H1 (cell line): ENCODE results near the gene ADAMTS17. TPM values are rescaled to one million over a fixed set of nuclear protein-coding genes. Genes with fewer than 3 reads are reported as not detected.

Source experiments
- CTCF ChIA-PET: fragments of 300-600 bp; sonication (Branson Sonifier 250); formaldehyde crosslinking; loops from one replicate; lab custom pipeline; 2021; ENCODE audit not compliant: partially characterized antibody; lab: Charles Lee
- POLR2A ChIA-PET: fragments of 300-600 bp; sonication (Branson Sonifier 250); formaldehyde crosslinking; loops from one replicate; lab custom pipeline; 2021; ENCODE audit warnings: inconsistent platforms; ENCODE audit not compliant: partially characterized antibody; lab: Charles Lee
- DNase-seq, 2 experiments: peaks; one replicate each; pipeline versions ENCODE4 v3.0.0 to v3.0.0-alpha.2; 2010 to 2022; ENCODE audit warnings: low spot score in 2 of 2, low read depth in 1 of 2, mixed read lengths in 1 of 2
- FAIRE-seq: peaks from 2 replicates; lab custom pipeline; 2011; peaks lifted over from hg19 to GRCh38; lab: Jason Lieb, UNC
- H2AFZ ChIP-seq: 2 replicates; pipeline ENCODE4 v1.8.1; 2012; ENCODE audit warnings: low read length, inconsistent platforms
- H2AK5ac ChIP-seq: 2 replicates; pipeline ENCODE4 v1.6.1; 2013; ENCODE audit warnings: low read depth, low read length
- H2BK120ac ChIP-seq: replicated peaks from 2 replicates; pipeline ENCODE3; 2013; ENCODE audit warnings: low read depth, low read length, inconsistent platforms
- H2BK12ac ChIP-seq: 2 replicates; pipeline ENCODE4 v1.6.1; 2013; ENCODE audit warnings: low read depth, low read length
- H2BK15ac ChIP-seq: 2 replicates; pipeline ENCODE4 v1.6.1; 2013; ENCODE audit warnings: low read length
- H2BK20ac ChIP-seq: 2 replicates; pipeline ENCODE4 v1.6.1; 2013; ENCODE audit warnings: low read length
- H2BK5ac ChIP-seq: 2 replicates; pipeline ENCODE4 v1.6.1; 2013; ENCODE audit warnings: low read depth, low read length
- H3K14ac ChIP-seq: 2 replicates; pipeline ENCODE4 v1.6.1; 2013; ENCODE audit warnings: inconsistent platforms; ENCODE audit not compliant: insufficient read length
- H3K18ac ChIP-seq: 2 replicates; pipeline ENCODE4 v1.6.1; 2013; ENCODE audit warnings: low read length; ENCODE audit errors: extremely low read depth
- H3K23ac ChIP-seq: 2 replicates; pipeline ENCODE4 v1.6.1; 2013; ENCODE audit warnings: inconsistent platforms; ENCODE audit not compliant: insufficient read length
- H3K23me2 ChIP-seq: 2 replicates; pipeline ENCODE4 v1.6.1; 2013; ENCODE audit warnings: low read depth, low read length
- H3K27ac ChIP-seq: 2 replicates; pipeline ENCODE4 v1.6.1; 2011; ENCODE audit warnings: low read depth, low read length, inconsistent platforms
- H3K27me3 ChIP-seq, 4 experiments: replicated peaks in 1 of 4; 1 replicate in 1 of 4; 2 replicates in 3 of 4; pipeline versions ENCODE4 v1.6.1 to v1.8.1; 2011 to 2013; ENCODE audit warnings: low read length in 3 of 4, mild to moderate bottlenecking in 3 of 4, inconsistent platforms in 2 of 4, mixed read lengths in 2 of 4, moderate library complexity in 1 of 4; ENCODE audit not compliant: control insufficient read depth in 3 of 4, insufficient read depth in 3 of 4; ENCODE audit errors: extremely low read depth in 1 of 4
- H3K36me3 ChIP-seq, 4 experiments: 2 replicates each; pipeline versions ENCODE4 v1.6.1 to v1.8.1; 2011 to 2013; ENCODE audit warnings: mild to moderate bottlenecking in 4 of 4, low read length in 3 of 4, moderate library complexity in 2 of 4, control low read depth in 1 of 4, inconsistent platforms in 1 of 4; ENCODE audit not compliant: insufficient read depth in 4 of 4, control insufficient read depth in 2 of 4
- H3K4ac ChIP-seq: replicated peaks from 2 replicates; pipeline ENCODE3; 2013; ENCODE audit warnings: low read length, low read depth, mixed read lengths, inconsistent platforms; ENCODE audit not compliant: insufficient read length
- H3K4me1 ChIP-seq, 4 experiments: replicated peaks in 1 of 4; 1 replicate in 1 of 4; 2 replicates in 3 of 4; pipeline versions ENCODE4 v1.6.1 to v1.8.1; 2011 to 2013; ENCODE audit warnings: low read length in 3 of 4, inconsistent platforms in 2 of 4, mixed read lengths in 1 of 4; ENCODE audit not compliant: insufficient read depth in 4 of 4, control insufficient read depth in 3 of 4
- H3K4me2 ChIP-seq, 2 experiments: 2 replicates each; pipeline versions ENCODE4 v1.6.1 to v1.8.1; 2011 to 2013; ENCODE audit warnings: low read depth in 2 of 2, low read length in 2 of 2, control low read depth in 1 of 2, inconsistent platforms in 1 of 2, mild to moderate bottlenecking in 1 of 2; ENCODE audit not compliant: insufficient read depth in 1 of 2
- H3K4me3 ChIP-seq, 4 experiments: fragments of 200-600, 300-600 bp in 1 of 4; sonication (generic), shearing (Covaris generic), sonication (Bioruptor Twin) in 1 of 4; 2 replicates each; pipeline versions ENCODE4 v1.5.1 to v1.8.1; 2011 to 2016; ENCODE audit warnings: low read length in 4 of 4, low read depth in 3 of 4, control low read depth in 2 of 4, inconsistent platforms in 2 of 4, mild to moderate bottlenecking in 2 of 4, mixed read lengths in 1 of 4, moderate library complexity in 1 of 4; ENCODE audit not compliant: insufficient read depth in 2 of 4; ENCODE audit errors: extremely low read depth in 1 of 4
- H3K56ac ChIP-seq: replicated peaks from 2 replicates; pipeline ENCODE3; 2013; ENCODE audit warnings: low read depth, mild to moderate bottlenecking, mixed read lengths, low read length, inconsistent platforms; ENCODE audit not compliant: insufficient read length
- H3K79me1 ChIP-seq: 2 replicates; pipeline ENCODE4 v1.6.1; 2013; ENCODE audit warnings: low read depth, low read length, control low read depth
- H3K79me2 ChIP-seq, 2 experiments: 2 replicates each; pipeline versions ENCODE4 v1.6.1 to v1.8.1; 2012 to 2013; ENCODE audit warnings: low read length in 2 of 2, mild to moderate bottlenecking in 2 of 2, inconsistent platforms in 1 of 2; ENCODE audit not compliant: insufficient read depth in 2 of 2, control insufficient read depth in 1 of 2
- H3K9ac ChIP-seq, 4 experiments: replicated peaks in 1 of 4; 1 replicate in 1 of 4; 2 replicates in 3 of 4; pipeline versions ENCODE4 v1.6.1 to v1.8.1; 2011 to 2013; ENCODE audit warnings: low read depth in 3 of 4, low read length in 3 of 4, control low read depth in 2 of 4, mild to moderate bottlenecking in 2 of 4, moderate library complexity in 2 of 4, inconsistent platforms in 1 of 4; ENCODE audit errors: extremely low read depth in 1 of 4
- H3K9me3 ChIP-seq, 2 experiments: 2 replicates each; pipeline versions ENCODE4 v1.6.1 to v1.8.1; 2012 to 2013; ENCODE audit warnings: mild to moderate bottlenecking in 2 of 2, moderate library complexity in 2 of 2, control low read depth in 1 of 2, inconsistent platforms in 1 of 2, low read depth in 1 of 2, low read length in 1 of 2, mixed read lengths in 1 of 2; ENCODE audit not compliant: insufficient read depth in 2 of 2
- H4K20me1 ChIP-seq, 2 experiments: replicated peaks in 1 of 2; 2 replicates each; pipeline versions ENCODE3 to v1.8.1; 2011 to 2013; ENCODE audit warnings: inconsistent platforms in 2 of 2, low read length in 2 of 2, mild to moderate bottlenecking in 1 of 2; ENCODE audit not compliant: insufficient read depth in 2 of 2, control insufficient read depth in 1 of 2
- H4K5ac ChIP-seq: 2 replicates; pipeline ENCODE4 v1.6.1; 2013; ENCODE audit warnings: low read length, low read depth, mixed read lengths, inconsistent platforms; ENCODE audit not compliant: insufficient read length
- H4K8ac ChIP-seq: 2 replicates; pipeline ENCODE4 v1.8.0; 2013; ENCODE audit warnings: mild to moderate bottlenecking, moderate library complexity, low read length, inconsistent platforms; ENCODE audit not compliant: insufficient read depth; ENCODE audit errors: extremely low read depth
- H4K91ac ChIP-seq: replicated peaks from 2 replicates; pipeline ENCODE3; 2013; ENCODE audit warnings: low read length, mixed read lengths, inconsistent platforms; ENCODE audit not compliant: insufficient read length
- BACH1 ChIP-seq: IDR thresholded peaks from 2 replicates; pipeline ENCODE4 v1.6.1; 2012; ENCODE audit warnings: low read length, improper control_type of control experiment
- HDAC2 ChIP-seq, 2 experiments: fragments of 300-600 bp in 1 of 2; sonication (generic) in 1 of 2; IDR thresholded peaks; 2 replicates each; pipeline ENCODE4 v1.6.1; 2011 to 2012; ENCODE audit warnings: low read depth in 2 of 2, low read length in 2 of 2, mild to moderate bottlenecking in 2 of 2, moderate library complexity in 2 of 2, borderline replicate concordance in 1 of 2, inconsistent platforms in 1 of 2
- KDM5A ChIP-seq: fragments of 200-600 bp; IDR thresholded peaks from 2 replicates; pipeline ENCODE4 v1.7.1; 2012; ENCODE audit warnings: mild to moderate bottlenecking, low read length, inconsistent platforms, mixed read lengths
- NANOG ChIP-seq: IDR thresholded peaks from 2 replicates; pipeline ENCODE4 v1.6.1; 2011; ENCODE audit warnings: low read length, low read depth, mild to moderate bottlenecking, inconsistent platforms; ENCODE audit not compliant: insufficient read depth, poor library complexity, severe bottlenecking
- WGBS, 2 experiments: shearing (Covaris generic) in 1 of 2; methylation state at CpG; one replicate each; pipeline versions ENCODE4 v1.1.6 to v1.1.7; 2013 to 2015; ENCODE audit warnings: low lambda C conversion rate in 2 of 2, mixed read lengths in 2 of 2, inconsistent platforms in 1 of 2, low coverage in 1 of 2, missing lambda C conversion rate in 1 of 2; ENCODE audit not compliant: insufficient replicate concordance in 2 of 2, insufficient coverage in 1 of 2, insufficient read length in 1 of 2; ENCODE audit errors: extremely low coverage in 1 of 2, missing lambda C conversion rate in 1 of 2; 5-methylcytosine and 5-hydroxymethylcytosine counted together
- polyA plus RNA-seq, 7 experiments: library from polyadenylated mRNA; depleted of rRNA in 3 of 7; stranded (reverse) in 5 of 7; unstranded in 2 of 7; fragments of >200 nt in 5 of 7; fragments of 200-250 nt in 2 of 7; gene quantifications; 1 replicate in 5 of 7; 2 replicates in 1 of 7; 4 replicates in 1 of 7; pipeline versions ENCODE4 v1.2.1 to v1.2.3, GENCODE V29; 2011 to 2013; ENCODE audit warnings: missing spikeins in 2 of 7, mixed read lengths in 2 of 7
- total RNA-seq: library from RNA; stranded (reverse); fragmentation: NEBNext Ultra II Directional; extraction: Animal tissue kit (Norgen Biotek cat#: 25700); gene quantifications from 2 replicates; pipeline ENCODE4 v1.2.1, GENCODE V29; 2021

ADAMTS17 gene
- total and polyA plus RNA-seq, 2 of the 8 experiments (the other 6 are each of a cell fraction or from before 2014, with no cell fraction given): 0.51 to 1.7 TPM

- Histone ChIP-seq H3K4me1 (peaks cover 0 to 9% (median 5%) of the 10 kb centered on the region in 4 experiments; a peak in 3 of 7 replicates), H3K4ac (no peak overlapping the region), H3K27ac (no peak overlapping the region), H3K18ac (no peak overlapping the region), H2BK5ac (no peak overlapping the region), H3K79me1 (no peaks in the 10 kb centered on the region), H3K14ac (no peak overlapping the region), H2AFZ (no peak overlapping the region), H3K9me3 (no peaks in the 10 kb centered on the region; a peak in 1 of 4 replicates), H3K56ac (no peak overlapping the region), H3K79me2 (no peaks in the 10 kb centered on the region), H3K4me2 (no peak overlapping the region), H2AK5ac (no peak overlapping the region), H4K8ac (no peak overlapping the region), H2BK12ac (no peak overlapping the region), H2BK120ac (no peak overlapping the region), H2BK15ac (no peak overlapping the region), H4K91ac (no peak overlapping the region), H2BK20ac (no peak overlapping the region), H4K20me1 (no peaks in the 10 kb centered on the region), H3K23ac (no peak overlapping the region), H3K9ac (no peak overlapping the region), H3K4me3 (no peak overlapping the region), H3K27me3 (no peaks in the 10 kb centered on the region), H3K36me3 (no peaks in the 10 kb centered on the region), H3K23me2 (no peaks in the 10 kb centered on the region), H4K5ac (no peak overlapping the region)
- FAIRE-seq (no peak), DNase-seq (no peak)
- POLR2A ChIA-PET: no interaction called here
- no peak for TF ChIP-seq KDM5A
- TF ChIP-seq BACH1: no peak
- no peak for TF ChIP-seq NANOG
- no peak for TF ChIP-seq HDAC2 (IDR thresholded peaks at IDR 0.05; ENCODE audit: borderline replicate concordance in 1 of 2, low read depth in 2 of 2, low read length in 2 of 2)
- WGBS, 2 experiments: 97% methylated on average over 7 of the region's 7 CpGs; no CpG with 5 or more reads in 1 of the 2 experiments
- CTCF ChIA-PET: interaction anchor here (1.3 kb wide), 1 partner anchor 35 kb away, joined by 3 read pairs; no protein-coding TSS in a partner anchor
Measured at GRCh38 chr15:100017140-100017539, 324.6 kb downstream of the ADAMTS17 start.
